ENCODE data around the gene TELO2.

Gene TELO2

GRCh38 chr16:1524366-1524765, 31.2 kb downstream of the TELO2 start:
- DNase-seq = no peak

GRCh38 chr16:1525871-1526607, 32.9 kb downstream of the TELO2 start:
- DNase-seq = no peak

- DNase-seq = no peak
Measured at GRCh38 chr16:1526608-1527555, 33.7 kb downstream of the TELO2 start.

DNA sequence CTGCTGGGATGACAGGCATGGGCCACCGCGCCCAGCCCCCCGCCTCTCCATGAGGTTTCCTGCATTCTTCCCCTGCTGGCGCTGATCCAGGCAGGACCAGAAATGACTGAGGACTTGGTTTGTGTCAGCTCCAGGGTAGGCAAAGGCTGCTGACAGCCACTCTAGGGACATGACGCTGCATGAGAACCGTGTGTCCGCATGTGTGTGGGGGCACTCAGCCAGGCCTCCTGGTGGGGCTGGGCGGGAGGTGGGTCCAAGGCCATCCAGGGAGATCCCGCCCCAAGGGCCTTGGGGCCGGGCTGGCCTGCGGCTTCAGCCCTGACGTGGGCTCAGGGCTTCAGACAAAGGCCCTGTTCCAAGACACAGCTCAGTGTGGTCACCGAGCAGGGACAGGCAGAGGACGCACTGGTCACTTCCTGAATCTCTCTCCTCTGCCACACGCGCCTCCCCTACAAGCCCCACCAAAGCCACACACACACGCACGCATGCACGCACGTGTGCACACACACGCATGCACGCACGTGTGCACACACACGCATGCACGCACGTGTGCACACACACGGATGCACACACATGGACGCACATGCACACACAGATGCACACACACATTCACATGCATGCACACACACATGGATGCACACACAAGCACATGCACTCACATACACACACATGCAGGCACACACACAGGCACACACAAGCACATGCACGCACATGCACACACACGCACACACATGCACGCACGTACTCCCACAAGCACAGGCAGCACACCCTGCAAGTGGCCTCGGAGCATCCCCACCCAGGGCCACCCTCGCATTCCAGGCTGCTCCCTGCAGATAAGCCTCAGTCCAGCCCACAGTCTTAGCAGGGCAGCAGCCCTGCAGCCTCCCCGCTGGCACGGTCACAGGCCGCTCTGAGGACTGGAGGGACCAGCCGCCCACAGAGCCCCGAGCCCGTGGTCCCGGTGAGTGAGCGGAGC, 35.0 kb downstream of the TELO2 start:
- no peak for DNase-seq

- no peak for DNase-seq
Measured at GRCh38 chr16:1528921-1529537, 35.9 kb downstream of the TELO2 start.

DNA sequence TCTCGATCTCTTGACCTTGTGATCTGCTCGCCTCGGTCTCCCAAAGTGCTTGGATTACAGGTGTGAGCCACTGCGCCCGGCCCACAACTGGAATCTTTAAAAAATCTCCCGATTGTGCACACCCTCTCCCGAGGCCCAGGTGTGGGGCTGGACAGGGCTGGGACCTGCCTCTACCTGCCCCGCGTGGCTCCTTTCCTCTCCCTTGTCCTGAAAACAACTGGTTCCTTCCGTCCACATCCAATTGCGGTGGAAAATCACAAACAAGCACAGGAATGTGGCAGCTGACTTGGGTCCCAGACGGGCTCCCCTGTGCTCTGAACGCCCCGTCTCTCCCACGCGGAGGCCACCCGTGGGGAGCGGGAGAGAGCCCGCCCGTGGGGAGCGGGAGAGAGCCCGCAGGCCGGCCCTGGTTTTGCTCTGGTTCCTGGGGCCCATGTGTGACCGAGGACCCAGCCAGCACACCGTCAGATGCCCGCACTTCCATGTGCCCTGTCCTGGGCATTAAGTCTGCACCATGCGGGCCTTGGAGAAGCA, 37.3 kb downstream of the TELO2 start:
- DNase-seq = no peak

- DNase-seq = no peak
Measured at GRCh38 chr16:1530883-1531637, 37.9 kb downstream of the TELO2 start.

DNA sequence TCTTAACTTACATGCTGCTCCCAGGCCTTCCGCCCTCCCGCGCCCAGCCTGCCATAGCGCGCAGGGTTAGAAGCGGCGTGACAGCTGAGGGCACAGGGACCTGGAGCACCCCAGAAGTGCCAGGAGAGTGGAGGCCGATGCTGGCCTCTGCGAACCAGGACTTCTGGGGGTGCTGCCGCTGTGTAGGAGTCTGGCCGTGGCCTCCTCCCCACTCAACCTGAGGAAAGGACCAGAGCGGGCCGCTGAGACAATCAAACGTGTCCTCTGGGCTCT, 38.4 kb downstream of the TELO2 start:
- DNase-seq = no peak

GRCh38 chr16:1532081-1532760, 39.1 kb downstream of the TELO2 start:
- no peak for DNase-seq

GRCh38 chr16:1532771-1533170, 39.6 kb downstream of the TELO2 start:
- no peak for DNase-seq

GRCh38 chr16:1533443-1533951, 40.3 kb downstream of the TELO2 start, which contains the start of gene TMEM204:
TMEM204 (plus strand) TSS chr16:1533666; CDS start chr16:1534276, 610 bp downstream.
- no peak for DNase-seq

DNA sequence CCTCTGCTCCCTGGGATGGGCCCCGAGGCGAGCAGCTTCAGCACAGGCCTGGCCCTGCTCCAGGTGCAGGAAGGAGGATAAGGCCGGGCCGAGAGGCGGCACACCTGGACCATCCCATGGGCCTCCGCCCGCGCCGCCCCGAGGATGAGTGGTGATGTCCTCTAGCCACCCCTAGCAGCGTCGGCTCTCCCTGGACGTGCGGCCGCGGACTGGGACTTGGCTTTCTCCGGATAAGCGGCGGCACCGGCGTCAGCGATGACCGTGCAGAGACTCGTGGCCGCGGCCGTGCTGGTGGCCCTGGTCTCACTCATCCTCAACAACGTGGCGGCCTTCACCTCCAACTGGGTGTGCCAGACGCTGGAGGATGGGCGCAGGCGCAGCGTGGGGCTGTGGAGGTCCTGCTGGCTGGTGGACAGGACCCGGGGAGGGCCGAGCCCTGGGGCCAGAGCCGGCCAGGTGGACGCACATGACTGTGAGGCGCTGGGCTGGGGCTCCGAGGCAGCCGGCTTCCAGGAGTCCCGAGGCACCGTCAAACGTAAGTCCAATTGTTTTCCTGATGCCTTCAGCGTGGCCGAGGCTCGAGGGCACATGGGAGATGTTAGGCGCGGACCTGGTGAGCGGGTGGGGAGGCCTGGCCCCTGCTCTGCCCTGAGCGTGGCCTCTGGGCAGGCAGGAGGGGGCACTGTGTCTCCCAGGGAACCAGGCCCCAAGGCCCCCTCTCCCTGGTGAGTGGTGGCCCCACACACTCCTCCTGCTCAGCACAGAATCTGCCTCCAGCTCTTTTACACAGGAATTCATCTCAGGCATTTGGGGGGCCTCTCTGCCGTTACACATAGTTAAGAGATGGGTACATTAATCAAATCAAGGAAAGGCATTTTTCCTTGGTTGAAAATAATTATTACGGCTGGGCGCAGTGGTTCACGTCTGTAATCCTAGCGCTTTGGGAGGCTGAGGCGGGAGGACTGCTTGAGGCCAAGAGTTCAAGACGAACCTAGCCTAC, 41.2 kb downstream of the TELO2 start:
- no peak for DNase-seq

- no peak for DNase-seq
Measured at GRCh38 chr16:1535391-1536291, 42.5 kb downstream of the TELO2 start.

GRCh38 chr16:1536601-1537000, 43.4 kb downstream of the TELO2 start:
- DNase-seq = no peak

DNA sequence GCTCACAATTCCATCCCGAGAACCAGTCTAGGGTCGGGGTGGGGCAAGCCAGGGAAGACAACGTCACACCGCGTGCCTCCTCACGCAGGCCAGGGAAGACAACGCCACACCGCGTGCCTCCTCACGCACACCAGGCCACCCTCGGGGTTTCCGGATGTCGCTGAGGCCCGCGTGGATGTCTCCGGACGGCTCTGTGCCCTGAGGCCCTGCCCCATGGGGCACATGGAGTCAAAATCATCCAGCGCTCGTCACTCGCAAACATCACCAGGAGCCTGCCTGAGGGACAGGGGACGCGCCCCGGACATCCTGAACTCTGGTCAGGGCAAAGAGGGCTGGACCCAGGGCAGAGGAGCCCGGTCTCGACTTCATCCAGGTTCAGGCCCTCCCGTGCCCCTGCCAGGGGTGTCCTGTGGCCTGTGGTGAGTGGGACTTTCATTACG, 44.0 kb downstream of the TELO2 start:
- DNase-seq = no peak

- DNase-seq = no peak
Measured at GRCh38 chr16:1537763-1538289, 44.7 kb downstream of the TELO2 start.

- no peak for DNase-seq
Measured at GRCh38 chr16:1538804-1539520, 45.8 kb downstream of the TELO2 start.

Measured in NCI-H526 treated with DMSO at 0.1 percent for 48 hours (cell line).